Mesothelial cell of epicardium (in vitro differentiated cells): ENCODE measurements around the gene XDH. TPM values are rescaled to one million over a fixed set of nuclear protein-coding genes. Genes with fewer than 3 reads are reported as not detected.

Experiments
- DNase-seq, 2 experiments: peaks; one replicate each; pipeline ENCODE4 v3.0.0; 2021; ENCODE audit warnings: low spot score in 2 of 2; ENCODE audit not compliant: unreplicated experiment in 2 of 2
- H3K27ac Mint-ChIP-seq: 2 replicates; pipeline ENCODE4 v1.8.0; 2021; ENCODE audit warnings: mixed read lengths
- H3K27me3 Mint-ChIP-seq: 2 replicates; pipeline ENCODE4 v1.8.0; 2021; ENCODE audit warnings: low read depth, mixed read lengths
- H3K36me3 Mint-ChIP-seq: 2 replicates; pipeline ENCODE4 v1.8.0; 2021; ENCODE audit warnings: mixed read lengths
- H3K4me1 Mint-ChIP-seq: 2 replicates; pipeline ENCODE4 v1.8.0; 2021; ENCODE audit warnings: mixed read lengths
- H3K4me3 Mint-ChIP-seq: 2 replicates; pipeline ENCODE4 v1.8.0; 2021; ENCODE audit warnings: mild to moderate bottlenecking, moderate library complexity, mixed read lengths
- H3K9me3 Mint-ChIP-seq: 2 replicates; pipeline ENCODE4 v1.8.0; 2021; ENCODE audit warnings: mixed read lengths
- CTCF ChIP-seq: fragments of 200-600 bp; sonication (generic); IDR thresholded peaks from one replicate; pipeline ENCODE4 v1.5.0; 2021; ENCODE audit warnings: antibody characterized with exemption; ENCODE audit not compliant: unreplicated experiment
- total RNA-seq: library from RNA; stranded (reverse); gene quantifications from 3 replicates; pipeline ENCODE4 v1.2.1, GENCODE V29; 2021

Gene XDH
- total RNA-seq, 1 donor from 2014 or later = 3.9 TPM

GRCh38 chr2:31388736-31389135, 25.8 kb downstream of the XDH start:
- no peak for DNase-seq
- TF ChIP-seq CTCF = no peak
- Mint-ChIP-seq H3K27me3 (no peaks in the 10 kb centered on the region), H3K36me3 (no peaks in the 10 kb centered on the region), H3K4me3 (no peak overlapping the region), H3K27ac (no peak overlapping the region), H3K9me3 (peaks cover 13% of the 10 kb centered on the region), H3K4me1 (no peaks in the 10 kb centered on the region)

- Mint-ChIP-seq H3K4me1 (no peaks in the 10 kb centered on the region), H3K36me3 (no peaks in the 10 kb centered on the region), H3K4me3 (no peak overlapping the region), H3K27me3 (no peaks in the 10 kb centered on the region), H3K27ac (no peak overlapping the region), H3K9me3 (peaks cover 5% of the 10 kb centered on the region)
- no peak for TF ChIP-seq CTCF
- DNase-seq = no peak
Observed at GRCh38 chr2:31387850-31388249, 26.7 kb downstream of the XDH start.

DNA sequence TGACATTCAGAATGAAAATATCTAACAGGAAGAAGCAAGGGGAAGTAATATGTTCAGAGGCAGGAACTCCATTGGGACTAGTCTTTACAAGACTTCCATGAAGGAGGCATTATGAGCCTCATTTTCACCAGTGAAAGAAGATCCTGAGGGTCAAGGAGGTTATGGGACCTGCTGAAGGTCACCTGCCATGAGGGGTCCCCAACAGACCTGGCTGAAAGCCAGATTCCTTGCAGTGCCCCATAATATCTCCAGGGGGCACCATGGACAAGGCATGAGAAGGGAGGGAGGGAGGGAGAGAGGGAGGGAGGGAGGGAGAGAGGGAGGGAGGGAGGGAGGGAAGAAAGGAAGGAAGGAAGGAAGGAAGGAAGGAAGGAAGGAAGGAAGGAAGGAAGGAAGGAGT, 27.9 kb downstream of the XDH start:
- Mint-ChIP-seq H3K36me3 (no peaks in the 10 kb centered on the region), H3K27ac (no peak overlapping the region), H3K9me3 (peaks cover 3% of the 10 kb centered on the region), H3K4me3 (no peak overlapping the region), H3K27me3 (no peaks in the 10 kb centered on the region), H3K4me1 (peaks cover 7% of the 10 kb centered on the region)
- no peak for TF ChIP-seq CTCF
- no peak for DNase-seq

- peaks cover 1% of the 10 kb centered on the region for H3K9me3 Mint-ChIP-seq
- no peak for TF ChIP-seq CTCF
- no peaks in the 10 kb centered on the region for H3K36me3 Mint-ChIP-seq
- H3K4me1 Mint-ChIP-seq = peaks cover 7% of the 10 kb centered on the region
- no peak overlapping the region for H3K4me3 Mint-ChIP-seq
- no peak overlapping the region for H3K27ac Mint-ChIP-seq
- H3K27me3 Mint-ChIP-seq = no peaks in the 10 kb centered on the region
- no peak for DNase-seq
Observed at GRCh38 chr2:31386172-31386571, 28.4 kb downstream of the XDH start.

DNA sequence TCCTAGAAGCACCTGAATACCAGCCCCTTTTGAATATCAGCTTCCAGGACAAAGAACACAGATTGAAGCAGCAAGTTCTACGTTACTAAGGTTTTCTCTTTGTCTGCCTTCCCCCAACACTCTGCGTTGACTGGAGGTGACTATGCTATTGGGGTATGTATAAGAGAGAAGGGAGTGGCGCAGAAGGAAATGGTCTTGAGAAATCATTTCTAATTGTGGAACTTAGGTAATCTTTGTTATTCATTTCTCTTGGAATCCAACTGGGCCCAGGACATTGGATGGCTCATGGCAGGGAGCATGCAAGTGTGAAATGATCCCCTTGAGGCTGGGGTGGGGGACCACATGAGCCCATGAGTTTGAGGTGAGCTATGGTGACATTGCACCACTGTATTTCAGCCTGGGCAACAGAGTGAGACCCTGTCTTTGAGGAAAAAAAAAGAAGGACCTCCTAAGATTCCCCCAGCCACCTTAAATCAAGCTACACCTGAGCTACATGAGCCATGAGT, 29.7 kb downstream of the XDH start:
- no peak for DNase-seq
- peaks cover 7% of the 10 kb centered on the region for H3K4me1 Mint-ChIP-seq
- TF ChIP-seq CTCF = no peak
- no peaks in the 10 kb centered on the region for H3K27me3 Mint-ChIP-seq
- H3K4me3 Mint-ChIP-seq = no peak overlapping the region
- H3K9me3 Mint-ChIP-seq = no peaks in the 10 kb centered on the region
- peaks cover 2% of the 10 kb centered on the region for H3K36me3 Mint-ChIP-seq
- H3K27ac Mint-ChIP-seq = no peak overlapping the region

- no peak overlapping the region for H3K27ac Mint-ChIP-seq
- H3K36me3 Mint-ChIP-seq = peaks cover 2% of the 10 kb centered on the region
- no peak overlapping the region for H3K4me3 Mint-ChIP-seq
- no peaks in the 10 kb centered on the region for H3K9me3 Mint-ChIP-seq
- peaks cover 7% of the 10 kb centered on the region for H3K4me1 Mint-ChIP-seq
- TF ChIP-seq CTCF = no peak
- H3K27me3 Mint-ChIP-seq = no peaks in the 10 kb centered on the region
- no peak for DNase-seq
Observed at GRCh38 chr2:31384351-31384750, 30.2 kb downstream of the XDH start.
